GM19043 (cell line): Measurements from ENCODE around the gene ACADVL.

Source experiments
- ATAC-seq: cut with Tn5 transposase; IDR thresholded peaks from one replicate; pipeline ENCODE4 v1.9.1; 2021; ENCODE audit warnings: low read depth; ENCODE audit not compliant: unreplicated experiment

ACADVL gene

DNA sequence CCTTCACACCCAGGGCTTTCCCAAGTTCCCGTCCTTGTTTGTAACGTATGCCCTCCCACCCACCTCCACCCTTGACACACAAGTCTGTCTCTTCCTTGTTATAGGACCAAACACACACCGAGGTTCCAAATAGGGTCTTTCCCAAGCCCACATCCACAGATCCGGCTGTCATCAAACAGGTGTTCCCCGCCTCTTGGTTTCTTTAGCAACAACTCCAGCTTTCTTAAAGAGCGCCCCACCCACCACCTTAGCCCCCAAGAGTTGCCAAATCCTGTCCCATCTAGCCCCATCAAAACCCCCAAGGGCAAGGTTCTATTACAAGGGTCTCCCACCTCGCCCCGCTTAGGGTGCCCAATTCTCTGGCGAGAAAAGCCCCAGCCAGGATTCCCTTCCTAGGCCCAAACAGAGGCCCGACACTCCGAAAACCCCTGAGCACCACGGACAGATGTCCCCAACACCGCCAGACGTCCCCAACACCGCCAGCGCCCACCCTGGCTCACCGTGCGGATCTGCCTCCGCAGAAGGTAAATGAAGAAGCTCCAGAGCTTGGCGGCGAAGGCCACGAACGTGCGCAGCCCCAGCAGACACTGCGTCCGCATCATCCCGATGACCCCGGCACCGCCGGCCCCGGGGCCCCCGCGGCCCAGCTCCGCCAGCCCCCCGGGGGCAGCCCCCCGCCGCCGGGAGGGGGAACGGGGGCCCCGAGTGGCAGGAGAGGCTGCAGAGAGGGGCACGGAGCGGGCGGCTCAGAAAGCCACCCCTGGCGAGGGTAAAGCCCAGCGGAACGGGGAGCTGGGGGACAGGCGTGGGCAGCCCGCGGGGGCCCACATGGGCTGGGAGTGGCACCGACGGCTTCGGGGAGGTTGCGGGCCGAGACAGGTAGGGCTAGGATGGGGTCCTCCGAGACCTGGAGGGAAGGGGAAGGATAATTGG, 31.2 kb downstream of the ACADVL start:
- no peak for ATAC-seq

DNA sequence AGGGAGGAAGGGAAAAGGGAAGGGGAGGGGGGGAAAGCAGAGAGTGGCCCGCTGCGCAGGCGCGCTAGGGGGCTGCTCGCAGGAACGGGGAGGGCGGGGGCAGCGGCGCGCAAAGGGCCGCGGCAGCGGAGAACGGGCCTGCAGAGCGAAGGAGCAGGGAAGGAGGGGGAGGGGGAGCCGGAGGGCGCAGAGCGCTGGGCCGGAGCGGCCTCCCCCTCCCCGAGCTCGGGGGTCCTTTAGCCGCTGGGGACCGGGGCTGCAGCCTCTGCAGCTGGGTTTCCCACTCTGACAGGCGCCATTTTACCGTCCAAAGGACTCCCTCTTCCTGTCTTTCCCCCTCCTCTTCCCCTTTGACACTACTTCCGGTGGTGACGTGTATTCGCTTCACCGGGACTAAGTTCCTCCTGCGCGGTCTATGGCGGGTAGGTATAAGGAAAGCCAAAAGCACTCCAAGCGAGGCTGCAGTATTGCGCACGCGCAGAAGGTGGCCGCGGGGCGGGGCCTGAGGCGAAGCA, 32.0 kb downstream of the ACADVL start, which contains the start of gene CTDNEP1:
CTDNEP1 (minus strand) TSS at position 74 of the 515 bp plus-strand sequence. CDS start 438 bp downstream, outside the sequence.
- ATAC-seq = peak; percentile 76

DNA sequence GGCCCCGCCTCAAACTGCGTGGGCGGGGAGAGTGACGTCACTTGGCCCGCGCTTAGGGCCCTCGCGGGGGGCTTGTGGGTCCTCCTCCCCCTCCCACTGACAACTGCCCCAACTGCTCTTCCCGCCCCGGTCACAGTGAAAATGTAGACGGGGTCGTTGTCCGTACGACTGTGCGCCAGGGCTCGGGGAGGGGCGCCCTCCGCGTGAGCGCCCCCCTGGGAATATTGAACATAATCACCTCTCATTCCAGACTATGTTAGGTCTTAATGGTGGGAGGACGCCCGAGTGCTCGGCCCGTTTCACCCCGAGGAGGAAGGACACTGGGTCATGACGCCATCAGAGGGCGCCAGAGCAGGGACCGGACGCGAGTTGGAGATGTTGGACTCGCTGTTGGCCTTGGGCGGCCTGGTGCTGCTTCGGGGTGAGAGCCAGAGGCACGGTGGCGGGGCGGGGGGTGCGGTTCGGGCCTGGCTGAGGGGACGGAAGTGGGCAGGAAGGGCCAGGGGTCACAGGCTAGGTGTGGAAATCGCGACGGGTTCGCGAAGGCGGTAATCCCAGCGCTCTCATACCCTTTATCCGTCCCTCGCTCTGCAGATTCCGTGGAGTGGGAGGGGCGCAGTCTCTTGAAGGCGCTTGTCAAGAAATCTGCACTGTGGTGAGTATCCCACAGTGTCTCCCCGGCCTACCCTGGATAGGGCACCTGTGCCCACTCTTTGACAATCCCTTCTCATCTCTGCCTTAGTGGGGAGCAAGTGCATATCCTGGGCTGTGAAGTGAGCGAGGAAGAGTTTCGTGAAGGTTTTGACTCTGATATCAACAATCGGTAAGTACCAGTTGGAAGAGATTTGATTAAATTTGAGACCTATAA, 32.7 kb downstream of the ACADVL start, which contains the start of gene ELP5:
ELP5 (plus strand) TSS at position 40 of the 868 bp plus-strand sequence; CDS start at position 376, 336 bp downstream.
- peak; percentile 44 for ATAC-seq

DNA sequence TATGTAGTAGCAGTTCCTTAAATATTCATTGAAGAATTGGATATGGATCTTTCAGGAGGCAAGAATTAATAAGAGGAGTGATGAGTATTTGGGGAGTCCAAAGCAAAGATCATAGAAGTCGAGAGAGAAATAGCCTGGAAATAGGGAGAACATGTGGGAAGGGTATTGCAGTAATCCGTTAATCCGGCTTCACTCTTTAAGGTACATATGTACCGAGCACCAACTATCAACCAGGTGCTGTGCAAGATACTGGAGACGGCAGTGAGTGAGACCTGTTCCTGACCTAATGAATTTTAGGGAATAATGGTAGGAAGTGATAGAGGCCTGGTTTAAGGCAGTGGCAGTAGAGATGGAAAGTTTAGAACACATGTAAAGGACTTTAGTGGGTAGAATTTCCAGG, 33.3 kb downstream of the ACADVL start:
- ATAC-seq = no peak

DNA sequence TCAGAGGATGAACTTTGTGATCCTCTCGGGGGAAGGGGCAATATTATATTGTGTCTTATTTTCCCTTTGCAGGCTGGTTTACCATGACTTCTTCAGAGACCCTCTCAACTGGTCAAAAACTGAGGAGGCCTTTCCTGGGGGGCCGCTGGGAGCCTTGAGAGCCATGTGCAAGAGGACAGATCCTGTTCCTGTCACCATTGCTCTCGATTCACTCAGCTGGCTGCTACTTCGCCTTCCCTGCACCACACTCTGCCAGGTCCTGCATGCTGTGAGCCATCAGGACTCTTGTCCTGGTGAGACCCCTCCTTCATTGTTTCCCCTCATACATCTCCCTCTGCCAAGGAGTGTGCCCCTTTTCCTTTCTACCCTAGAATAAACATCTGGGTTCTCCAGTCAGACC, 34.8 kb downstream of the ACADVL start:
- ATAC-seq = no peak

DNA sequence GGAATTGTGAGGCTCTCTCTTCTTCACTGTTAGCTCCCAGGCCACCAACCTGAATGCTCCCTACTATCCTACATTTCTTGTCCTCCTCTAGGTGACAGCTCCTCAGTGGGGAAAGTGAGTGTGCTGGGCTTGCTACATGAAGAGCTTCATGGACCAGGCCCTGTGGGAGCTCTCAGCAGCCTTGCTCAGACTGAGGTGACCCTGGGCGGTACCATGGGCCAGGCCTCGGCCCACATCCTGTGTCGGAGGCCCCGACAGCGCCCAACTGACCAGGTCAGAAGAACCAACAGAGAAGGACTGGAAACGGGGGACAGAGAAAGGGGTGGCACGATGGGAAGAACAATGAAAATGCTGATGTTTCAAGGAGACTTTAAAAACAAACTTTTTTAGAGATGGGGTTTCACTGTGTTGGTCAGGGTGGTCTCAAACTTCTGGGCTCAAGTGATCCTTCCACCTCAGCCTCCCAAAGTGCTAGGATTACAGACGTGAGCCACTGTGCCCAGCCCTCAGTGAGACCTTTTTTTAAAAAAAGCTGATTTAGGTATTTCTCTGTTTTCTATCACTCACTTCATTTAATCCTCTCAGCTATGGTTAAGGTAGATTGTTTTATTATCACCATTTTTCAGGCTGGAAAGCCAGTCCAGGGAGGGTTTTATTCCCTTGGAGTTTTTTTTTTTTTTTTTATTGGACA, 37.2 kb downstream of the ACADVL start:
- no peak for ATAC-seq

DNA sequence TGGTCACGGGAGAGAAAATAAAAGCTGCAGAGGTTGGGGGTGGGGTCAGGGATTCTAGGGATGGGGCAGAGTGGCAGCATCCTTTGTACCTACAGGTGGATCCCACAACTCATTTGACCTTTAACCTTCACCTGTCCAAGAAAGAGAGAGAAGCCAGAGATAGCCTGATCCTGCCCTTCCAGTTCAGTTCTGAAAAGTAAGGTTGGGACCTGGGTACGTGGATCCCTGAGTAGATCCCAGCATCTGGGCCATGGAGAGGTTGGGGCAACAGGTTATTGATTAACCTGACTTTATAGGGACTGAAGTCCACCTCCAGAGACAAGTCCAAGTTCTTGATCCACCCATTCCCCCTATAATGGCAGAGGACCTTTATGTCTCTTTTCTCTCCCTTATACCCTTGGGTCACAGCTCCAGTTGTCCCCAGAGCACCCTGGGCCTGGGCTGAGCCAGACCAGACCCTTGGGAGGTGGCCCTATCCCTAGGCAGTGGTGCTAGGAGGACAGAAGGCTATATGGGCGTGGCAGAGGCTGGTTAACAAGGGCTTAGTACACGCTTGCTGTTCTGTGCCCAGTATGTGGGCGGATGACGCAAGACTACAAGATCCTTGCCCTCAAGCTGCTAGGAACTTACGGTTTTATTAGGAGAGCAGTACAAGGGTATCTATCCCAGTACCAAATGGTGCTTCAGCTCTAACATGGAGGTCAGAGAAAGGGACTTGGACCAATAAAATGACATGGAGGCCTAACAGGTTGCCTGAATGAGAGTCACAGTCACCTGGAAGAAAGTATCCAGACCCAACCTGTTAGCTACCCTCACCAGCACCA, 39.2 kb downstream of the ACADVL start:
- no peak for ATAC-seq

DNA sequence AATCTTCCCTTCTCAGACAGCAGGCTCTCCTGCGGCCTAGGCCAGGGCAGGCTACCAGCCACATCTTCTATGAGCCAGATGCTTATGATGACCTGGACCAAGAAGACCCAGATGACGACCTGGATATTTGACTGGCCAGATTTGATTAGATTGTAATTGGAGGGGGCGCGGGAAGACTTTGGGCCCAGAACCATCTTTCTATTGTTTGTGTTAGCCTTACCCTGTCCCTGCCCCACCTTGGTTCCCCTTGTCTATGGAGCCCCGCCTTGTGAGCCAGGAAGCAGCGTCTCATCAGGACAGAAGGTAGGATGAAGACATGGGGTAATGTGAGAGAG, 39.8 kb downstream of the ACADVL start:
- ATAC-seq = no peak

DNA sequence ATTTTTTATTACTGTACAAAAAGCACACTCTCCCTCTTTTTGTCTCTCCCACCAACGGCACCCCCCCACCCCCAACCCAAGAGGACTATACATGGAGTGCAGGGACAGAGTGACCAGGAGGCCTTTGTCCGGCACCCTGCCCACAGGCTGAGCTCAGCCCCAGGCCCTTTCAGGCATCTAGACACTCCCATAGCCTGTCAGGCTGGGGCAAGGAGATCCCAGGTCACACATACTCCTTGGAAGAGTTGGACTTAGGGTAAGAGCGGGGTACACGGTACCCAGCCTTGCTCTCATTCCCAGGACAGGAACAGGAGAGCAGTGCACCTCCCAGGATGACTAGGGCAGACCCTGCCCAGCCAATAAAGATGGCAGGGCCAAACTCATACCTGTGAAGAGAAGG, 40.4 kb downstream of the ACADVL start:
- no peak for ATAC-seq

DNA sequence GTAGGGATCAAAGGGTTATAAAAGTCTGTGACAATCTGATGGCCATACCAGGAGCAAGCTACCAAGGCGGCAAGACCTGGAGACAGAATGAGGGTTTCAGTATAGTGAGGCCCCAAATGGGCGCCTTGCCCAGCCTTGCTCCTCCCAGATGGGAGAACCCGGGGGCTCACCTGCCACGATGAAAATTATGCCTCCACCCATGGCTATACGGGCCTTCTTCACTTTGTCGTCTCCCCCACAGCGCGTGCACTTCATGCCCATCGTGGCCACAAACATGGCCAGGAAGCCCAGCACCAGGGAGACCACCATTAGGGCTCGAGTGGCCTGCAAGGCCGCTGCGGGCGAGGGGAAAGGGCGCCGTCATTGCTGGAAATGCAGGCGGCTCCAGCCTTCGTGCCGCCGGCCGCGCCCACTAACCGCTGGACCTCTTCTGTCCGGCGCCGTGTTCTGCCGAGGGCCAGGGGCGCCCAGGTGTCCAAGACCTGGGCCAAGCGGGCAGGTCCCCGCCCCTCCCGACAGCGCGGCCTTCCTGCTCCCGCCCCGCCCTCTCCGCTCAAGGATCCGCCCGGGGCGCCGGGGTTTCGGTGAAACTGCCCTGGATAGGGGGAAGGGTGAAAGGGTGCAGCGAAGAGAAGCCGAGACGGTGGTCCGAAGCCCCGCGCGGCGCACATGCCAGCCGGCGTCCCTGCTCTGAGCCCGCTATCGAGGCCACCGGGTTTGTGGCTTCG, 41.1 kb downstream of the ACADVL start:
- no peak for ATAC-seq

DNA sequence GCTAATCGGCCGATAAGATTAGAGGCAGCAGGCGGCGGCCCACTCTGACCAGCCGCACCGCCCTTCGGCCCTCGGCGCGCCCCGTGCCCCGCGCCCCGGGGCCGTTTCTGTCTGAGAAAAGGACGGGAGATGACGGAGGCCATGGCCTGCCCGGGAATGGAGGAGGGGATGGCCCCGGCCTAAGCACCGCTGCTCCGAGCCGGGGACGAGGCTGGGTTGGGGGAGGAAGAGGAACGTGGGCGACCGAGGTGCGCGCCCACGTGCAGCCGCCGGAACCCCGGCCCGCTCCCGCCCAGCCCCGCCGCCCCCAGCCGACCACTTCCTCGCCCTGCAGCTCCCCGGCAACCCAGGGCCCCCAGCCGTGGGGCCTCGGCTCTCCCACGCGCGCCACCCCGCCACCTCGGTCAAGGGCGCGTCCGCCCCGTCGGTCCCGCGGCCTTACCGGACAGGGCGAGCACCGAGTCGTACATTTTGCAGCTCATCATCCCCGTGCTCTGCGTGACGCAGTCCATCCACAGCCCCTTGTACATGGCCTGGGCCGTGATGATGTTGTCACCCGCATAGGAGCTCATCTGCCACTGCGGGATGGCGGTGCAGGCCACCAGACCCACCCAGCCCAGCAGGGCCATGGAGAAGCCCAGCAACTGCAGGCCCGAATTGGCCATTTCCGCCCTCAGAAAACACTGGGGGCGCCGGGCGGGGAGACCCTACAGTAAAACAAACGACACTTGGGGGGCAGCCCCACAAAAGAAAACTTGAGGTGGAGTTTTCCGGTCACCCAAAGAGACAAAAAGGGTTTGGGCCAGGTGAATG, 41.8 kb downstream of the ACADVL start:
- no peak for ATAC-seq

DNA sequence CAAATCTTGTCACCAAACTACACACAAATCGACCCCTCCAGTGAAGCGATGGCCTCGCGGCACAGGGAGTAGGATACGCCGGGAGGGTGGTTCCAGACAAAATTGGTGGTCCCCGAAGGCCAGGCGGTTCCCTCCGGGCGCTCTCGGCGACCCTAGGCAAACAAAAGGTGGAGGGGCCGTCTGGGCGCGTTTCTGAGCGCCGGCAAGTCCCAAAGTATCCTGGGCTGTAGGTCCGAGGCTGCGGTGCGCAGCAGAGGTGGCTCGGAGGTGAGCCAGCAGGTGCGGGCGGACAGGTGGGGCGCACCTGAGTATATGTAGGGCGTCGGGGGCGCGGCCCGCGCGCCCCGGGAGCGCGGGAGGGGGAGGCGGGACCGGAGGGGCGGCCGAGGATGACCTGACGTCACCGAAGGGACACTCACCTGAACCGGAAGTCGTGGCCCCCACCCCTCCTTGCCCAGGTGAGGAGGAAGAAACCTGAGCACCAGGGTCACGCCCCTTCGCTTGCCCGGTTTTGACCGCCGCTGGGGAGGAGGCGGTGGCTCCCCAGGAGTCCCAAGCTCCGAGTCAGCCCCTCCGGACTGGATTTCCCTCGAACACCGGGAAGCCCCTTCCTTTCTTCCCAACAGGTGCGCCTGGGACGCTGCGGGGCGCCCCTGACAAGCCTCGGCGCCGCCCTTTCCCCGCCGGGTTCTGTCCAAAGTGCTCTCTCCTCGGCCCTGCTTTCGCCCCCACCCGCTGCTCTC, 42.6 kb downstream of the ACADVL start, which contains the start of gene CLDN7:
CLDN7 (minus strand) TSS at position 287 of the 743 bp plus-strand sequence. CDS start 435 bp downstream, outside the sequence.
- no peak for ATAC-seq

DNA sequence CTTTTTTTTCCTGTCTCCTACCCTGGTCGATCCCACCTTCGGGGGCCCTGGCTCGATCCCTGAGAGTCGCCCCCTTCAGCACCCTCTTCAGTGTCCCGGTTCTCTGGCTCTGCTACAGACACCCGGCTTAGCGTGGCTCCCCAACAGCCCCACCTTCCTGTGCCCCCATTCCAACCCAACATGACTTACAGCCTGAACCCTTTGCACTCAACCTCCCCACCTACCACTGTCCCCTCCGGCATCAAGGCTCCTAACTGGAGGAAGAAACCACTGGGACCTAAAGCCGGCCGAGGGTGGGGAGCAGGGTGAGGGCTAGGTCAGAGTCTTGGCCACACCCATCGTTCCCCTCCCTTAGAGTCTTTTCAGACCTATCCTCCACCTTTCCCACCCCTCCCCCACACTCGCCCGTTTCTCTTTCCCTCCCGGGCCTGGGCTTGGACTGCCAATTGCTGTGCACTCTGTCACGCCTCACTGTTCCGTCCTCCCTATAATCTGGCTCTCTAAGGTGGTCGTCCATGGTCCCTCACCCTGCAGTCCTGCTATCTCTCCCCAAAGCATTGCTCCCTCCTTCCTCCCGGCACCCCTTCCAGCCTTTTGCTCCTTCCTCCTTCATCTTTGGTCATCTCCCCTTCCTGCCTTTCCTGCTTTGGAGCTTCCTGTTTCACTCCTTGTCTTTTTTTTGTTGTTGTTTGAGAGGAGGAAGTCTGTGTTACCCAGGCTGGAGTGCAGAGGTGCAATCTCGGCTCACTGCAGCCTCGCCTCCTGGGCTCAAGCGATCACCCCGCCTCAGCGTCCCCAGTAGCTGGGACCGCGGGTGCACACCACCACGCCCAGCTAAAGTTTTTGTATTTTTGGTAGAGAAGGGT, 43.4 kb downstream of the ACADVL start:
- no peak for ATAC-seq

DNA sequence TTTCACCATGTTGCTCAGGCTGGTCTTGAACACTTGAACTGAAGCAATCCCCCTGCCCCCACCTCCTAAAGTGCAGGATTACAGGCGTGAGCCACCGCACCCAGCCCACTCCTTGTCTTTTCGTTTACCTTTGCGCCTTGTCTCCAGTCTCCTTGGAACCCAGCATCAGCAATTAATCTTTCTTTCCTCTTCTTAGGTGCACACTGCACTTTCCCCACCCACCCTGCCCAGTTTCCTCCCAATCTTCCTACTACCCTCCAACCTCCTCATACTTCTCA, 44.0 kb downstream of the ACADVL start:
- ATAC-seq = no peak

DNA sequence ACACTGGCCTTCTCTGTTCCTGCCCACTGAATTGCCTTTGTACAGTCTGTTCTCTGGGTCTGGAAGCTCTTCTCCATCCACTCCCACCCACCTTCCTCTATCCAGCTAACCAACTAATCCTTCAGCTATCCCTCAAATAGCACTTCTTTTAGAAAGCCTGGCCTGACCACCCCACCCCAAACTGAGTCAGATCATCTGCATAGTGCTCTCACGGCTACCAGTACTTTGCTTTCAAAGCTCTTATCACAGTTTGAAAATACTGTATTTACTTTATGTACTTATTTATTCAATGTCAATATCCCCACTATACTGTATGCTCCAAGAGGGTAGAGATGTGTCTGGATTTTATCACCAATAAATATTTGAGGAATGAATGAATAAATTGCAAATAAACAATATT, 47.0 kb downstream of the ACADVL start:
- no peak for ATAC-seq
